GM19351 (cell line): Measurements from ENCODE around the gene CSNK1D.

Source experiments
- ATAC-seq: cut with Tn5 transposase; IDR thresholded peaks from one replicate; pipeline ENCODE4 v1.9.1; 2021; ENCODE audit warnings: mild to moderate bottlenecking, moderate library complexity; ENCODE audit not compliant: unreplicated experiment

CSNK1D gene

DNA sequence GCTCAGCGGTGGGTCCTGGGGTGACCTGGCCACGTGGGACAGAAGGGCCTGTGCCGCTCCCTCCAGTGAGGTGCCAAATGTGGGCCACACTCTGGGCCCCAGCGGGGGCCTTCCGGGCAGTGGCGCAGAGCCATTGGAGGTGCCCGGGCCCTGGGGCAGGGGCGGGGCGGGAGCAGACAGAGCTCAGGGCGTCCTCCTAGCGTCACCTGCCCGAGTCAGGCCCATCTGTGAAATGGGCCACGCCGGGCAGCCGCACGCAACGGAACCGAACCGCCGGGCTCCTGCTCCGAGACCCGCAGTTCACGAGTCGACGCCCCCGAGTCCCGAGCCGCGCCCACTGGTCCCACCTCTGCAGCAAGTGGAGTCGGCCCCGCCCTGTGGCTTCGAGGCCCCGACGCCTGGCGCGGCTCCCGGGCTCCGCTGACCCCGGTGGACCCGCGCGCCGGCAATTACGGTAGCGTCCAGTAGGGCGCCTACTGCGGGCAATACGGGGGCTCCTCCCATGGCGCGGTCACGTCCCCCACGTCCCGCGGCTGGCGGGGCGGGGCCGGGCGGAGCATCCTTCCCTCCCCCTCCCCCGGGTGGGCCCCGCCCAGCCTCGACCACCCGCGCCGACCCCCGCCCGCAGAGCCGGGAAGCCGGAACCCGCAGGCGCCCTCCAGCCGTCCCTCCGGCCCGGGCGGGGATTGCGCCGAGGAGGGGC, 42.7 kb downstream of the CSNK1D start:
- peak; percentile 43 for ATAC-seq

DNA sequence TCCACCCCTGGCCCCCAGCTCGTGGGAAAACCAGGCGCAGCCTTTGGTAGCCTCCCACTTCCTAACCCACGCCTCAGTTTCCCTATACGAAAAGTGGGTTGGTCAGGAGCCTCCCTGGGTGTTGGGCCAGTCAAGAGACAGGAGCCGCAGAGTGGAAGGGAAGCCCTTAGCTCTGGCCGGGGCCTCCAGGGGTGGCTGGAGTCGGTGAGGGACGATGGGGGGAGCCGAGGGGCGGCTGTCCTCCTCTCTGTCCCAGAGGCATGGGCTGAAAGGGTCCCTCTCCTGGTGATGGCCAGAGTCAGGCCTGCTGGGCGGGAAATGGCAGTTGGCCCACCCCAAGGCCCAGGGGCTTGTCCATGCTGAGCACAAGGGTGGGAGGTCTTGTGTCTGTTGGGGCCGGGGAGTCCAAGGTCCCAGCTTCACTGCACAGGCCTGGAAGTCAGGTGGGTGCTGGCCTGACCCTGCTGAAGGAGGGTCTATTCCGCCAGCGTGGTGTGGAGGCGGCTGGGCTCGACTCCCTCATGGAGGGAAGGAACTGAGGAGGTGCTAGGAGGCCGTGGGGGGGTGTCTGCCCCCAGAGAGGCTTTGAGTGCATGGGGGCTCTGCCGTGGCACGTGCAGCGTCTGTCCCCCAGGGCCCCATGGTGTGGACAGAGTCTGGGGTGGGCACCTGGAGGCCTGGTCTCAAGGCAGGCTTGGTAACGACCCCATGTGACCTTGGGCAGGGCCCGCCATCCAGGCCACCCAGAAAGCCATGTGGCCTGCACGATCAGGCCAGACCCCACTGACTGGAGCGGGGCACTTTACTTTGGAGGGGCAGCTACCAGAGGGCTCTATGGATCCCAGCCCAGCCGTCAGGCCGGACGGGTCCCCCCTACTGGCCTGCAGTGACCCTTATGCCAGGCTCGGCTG, 43.5 kb downstream of the CSNK1D start:
- ATAC-seq: no peak

DNA sequence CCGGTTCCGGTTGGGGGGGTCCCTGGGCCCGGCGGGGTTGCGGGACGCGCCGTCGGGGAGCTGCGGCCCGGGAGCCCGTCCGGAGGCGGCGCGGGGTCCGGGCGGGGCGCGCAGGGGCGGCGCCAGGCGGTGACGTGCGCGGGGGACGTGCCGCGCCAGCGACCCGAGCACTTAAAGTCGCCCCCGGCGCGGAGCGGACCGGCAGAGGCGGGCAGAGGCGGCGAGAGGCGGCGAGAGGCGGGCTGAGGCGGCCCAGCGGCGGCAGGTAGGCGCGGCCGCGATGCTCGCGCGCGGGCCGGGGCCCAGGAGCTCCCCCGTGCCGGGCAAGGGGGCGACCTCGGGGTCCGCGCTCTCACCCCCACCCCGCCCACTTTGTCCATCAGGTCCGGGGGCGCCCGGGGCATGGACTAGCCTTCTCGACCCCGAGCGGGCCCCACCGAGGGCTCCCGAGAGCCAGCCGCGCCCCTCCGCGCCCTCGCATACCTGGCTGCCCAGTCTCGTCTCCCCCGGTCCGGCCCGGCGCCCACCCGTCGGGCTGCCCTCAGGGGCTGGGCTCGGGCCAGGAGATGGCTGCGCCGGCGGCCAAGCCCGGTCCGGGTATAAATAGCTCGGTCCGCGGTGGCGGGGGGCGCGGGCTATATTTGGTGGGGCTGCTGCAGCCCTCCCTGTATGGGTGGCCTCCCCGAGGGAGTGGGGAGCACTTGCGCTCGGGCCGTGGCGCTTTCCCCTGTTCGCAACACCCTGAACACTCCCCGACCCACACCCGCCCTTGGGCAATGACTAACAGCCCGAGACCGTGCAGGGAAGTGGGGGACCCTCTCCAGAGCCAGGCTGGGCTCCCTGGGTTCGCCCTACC, 44.4 kb downstream of the CSNK1D start, which contains the start of gene SLC16A3:
Gene SLC16A3, plus strand, starts transcription at position 201 of the 856 bp plus-strand sequence. CDS start 6,967 bp downstream, outside the sequence.
- peak; percentile 52 for ATAC-seq

DNA sequence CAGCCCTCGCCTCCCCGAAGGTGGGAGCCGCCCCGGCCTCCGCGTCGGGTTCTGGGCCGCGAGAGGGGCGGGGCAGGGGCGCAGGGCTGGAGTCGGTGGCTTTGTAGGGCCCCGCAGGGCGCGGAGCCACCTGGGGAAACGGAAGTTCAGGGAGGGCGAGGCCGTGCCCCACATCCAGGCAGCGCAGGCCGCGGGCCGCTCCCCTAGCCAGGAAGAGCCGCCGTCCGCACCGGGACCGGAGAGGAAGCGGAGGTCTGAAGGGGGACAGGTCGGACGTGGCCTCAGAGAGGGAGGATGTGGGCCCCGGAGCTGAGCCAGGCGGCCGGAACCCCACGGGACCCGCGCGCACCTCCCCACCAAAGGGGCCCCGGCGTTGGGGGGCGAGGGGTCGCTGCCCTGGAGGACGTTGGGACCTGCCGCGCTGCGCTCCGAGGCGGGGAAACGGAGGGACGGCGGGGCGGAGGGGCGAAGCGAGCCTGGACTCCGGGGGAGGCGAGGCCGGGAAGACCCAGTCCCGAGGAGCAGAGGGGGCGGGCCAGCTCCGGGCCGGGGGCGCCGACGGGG, 45.1 kb downstream of the CSNK1D start:
- ATAC-seq: no peak

DNA sequence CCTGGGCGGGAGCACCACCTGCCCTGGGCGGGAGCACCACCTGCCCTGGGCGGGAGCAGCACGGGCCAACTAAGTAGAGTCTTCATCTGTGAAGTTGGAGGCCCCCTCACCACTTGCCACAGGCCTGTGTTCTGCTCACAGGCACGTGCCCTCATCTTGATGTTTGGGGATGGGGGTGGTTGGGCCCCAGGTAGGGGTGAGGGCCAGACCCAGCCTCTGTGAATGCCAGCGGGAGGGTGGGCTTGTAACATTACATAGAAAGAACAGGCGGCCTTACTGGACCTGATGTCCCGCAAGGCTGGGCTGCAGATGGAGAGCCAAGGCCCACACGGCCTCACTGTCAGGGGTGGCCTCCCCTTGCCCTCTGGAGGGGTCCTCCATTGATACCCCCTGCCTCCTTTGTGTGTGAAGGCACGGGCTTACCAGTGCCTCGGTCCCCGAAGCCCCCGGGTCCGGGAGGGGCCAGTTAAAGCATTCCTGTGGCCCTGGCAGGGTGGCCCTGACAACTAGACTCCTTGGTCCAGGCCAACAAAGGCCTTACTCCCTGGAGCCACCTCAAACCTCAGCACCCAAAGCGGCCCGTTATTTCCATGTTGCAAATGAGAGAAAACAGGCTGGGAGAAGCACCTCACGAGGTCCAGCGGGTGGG, 45.7 kb downstream of the CSNK1D start:
- no peak for ATAC-seq

DNA sequence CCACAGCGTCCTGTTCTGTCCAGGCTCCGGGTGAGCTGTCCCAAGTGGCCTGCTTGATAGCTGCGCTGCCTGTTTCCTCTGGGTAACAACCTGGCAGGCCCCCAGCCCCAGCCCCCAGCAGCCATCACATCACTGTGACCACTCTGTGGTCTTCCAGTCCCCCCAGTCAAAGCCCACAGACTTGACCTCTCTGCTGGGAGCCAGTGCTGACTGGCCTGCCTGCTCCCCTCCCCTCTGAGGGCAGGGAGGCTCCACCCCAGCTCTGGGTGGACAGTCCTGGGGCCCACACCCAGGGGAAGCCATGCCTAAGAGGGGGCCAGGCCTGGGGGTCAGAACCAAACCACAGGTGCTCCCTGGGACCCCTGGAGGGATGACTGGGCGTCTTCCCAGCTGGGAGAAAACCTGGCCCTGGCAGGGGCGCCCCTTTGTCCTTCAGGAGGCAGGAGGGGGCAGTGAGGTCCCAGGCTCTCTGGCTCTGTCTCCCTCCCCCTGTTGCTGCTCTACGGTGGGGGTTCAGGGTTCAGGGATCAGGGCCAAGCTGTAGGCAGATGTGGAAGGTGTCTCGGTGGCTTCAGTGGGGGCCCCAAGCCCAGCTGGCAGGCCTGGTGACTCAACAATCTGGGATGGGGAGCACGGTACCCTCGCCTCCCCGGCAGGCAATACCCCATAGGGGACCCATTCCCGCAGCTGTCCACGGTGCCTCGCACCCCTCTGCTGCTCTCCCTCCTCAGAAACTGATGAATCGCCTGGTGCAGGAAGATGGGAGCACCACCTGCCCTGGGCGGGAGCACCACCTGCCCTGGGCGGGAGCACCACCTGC, 46.5 kb downstream of the CSNK1D start:
- no peak for ATAC-seq

DNA sequence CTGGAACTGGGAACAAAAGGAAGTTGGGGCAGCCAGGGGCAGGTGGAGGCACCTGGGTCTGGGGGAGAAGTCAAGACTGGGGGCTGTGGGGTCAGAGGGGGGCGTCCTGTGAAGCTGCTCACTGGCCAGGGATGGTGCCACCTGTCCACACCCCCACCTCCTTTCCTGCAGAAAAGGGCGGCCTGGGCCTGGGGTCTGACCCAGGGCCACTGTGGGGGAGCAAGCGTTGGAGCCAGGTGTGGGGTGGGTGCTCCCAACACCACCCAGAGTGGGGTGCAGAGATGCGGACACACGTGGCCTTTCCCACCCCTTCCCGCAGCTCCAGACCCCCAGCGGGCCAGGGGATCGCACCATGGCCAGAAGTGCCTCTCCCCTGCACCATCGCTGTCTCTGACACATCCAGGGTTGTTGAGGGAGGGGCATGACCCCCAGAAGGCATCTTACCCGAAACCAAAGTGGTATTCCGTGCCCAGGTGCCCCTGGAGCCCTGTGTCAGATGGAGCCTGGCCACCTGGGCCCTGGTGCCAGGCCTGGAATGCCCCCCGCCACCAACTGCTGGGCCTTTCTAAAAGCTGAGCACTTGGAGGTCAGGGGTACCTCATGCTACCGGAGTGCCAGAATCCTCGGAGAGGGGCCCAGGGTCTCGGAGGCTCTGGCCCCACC, 47.2 kb downstream of the CSNK1D start:
- no peak for ATAC-seq

DNA sequence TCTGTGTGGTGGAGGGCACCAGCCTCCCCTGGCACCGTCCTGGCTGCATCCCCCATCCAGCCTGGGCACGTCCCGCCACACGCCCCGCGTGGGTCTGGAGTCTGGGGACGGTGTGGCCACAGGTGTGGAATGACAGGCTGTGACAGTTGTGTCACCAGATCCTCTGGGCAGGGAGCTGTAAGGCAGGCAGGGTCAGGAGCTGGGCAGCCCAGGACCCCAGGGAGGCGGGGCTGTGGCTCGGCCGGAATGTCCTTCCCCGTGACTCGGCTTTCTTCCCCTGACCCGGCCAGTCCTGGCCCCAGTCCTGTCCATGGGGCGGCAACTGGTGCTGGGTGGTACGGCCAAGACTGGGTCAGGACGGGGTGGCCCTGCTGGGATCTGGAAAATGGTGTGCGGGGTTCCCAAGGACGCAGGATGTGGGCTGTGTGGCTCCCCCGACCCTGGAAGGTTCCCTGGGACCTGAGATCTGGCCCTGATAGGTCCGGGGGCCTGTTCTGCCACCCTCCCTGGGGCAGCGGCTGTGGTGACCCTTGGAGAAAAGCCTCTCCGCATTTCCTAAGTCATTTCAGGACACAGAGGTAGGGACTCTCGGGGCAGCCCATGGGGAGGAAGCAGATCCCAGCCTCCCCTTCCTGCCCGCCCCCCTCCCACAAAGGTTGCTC, 48.0 kb downstream of the CSNK1D start:
- ATAC-seq: no peak

DNA sequence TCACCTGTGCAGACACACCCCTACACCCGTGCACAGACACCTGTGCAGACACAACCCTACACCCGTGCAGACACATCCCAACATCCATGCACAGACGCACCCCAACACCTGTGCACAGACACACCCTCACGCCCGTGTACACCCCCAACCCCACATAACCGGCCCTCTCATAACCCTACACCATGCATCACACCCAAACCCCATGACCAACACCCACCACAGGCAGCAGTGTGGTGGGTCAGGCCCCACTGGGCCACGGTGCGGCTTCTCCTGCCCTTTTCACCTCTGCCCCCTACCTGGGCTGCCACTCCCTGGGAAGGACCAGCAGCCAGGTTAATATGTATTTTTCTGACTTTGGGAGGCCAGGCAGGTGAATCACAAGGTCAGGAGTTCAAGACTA, 48.8 kb downstream of the CSNK1D start:
- ATAC-seq: no peak

DNA sequence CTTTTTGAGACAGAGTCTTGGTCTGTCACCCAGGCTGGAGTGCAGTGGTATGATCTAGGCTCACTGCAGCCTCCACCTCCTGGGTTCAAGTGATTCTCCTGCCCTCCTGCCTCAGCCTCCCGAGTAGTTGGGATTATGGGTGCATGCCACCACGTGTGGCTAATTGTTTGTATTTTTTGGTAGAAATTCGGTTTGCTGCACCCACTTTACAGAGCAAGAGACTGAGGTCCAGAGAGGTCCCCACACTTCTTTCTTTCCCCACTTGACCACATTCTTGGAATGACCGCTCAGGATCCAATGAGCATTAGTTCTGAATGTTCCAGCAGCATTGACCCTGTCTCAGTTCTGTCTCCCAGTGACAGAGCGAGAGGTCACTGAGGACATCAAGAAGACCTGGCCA, 50.0 kb downstream of the CSNK1D start:
- ATAC-seq: no peak

DNA sequence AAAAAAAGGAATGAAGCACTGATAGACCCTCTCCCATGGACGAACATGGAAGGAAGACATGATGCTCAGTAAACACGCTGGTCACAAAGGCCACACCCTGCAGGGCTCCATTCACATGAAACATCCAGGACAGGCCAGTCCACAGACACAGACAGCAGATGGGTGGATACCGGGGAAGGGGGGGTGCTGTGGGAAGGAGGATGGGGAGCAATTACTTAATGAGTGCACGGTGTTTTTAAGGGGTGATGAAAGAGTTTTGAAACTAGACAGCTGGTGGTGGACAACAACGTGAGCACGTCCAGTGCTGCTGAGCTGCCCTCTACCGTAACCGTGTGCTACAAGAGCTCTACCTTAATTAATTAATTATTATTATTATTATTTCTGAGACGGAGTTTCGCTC, 50.7 kb downstream of the CSNK1D start:
- ATAC-seq: no peak

DNA sequence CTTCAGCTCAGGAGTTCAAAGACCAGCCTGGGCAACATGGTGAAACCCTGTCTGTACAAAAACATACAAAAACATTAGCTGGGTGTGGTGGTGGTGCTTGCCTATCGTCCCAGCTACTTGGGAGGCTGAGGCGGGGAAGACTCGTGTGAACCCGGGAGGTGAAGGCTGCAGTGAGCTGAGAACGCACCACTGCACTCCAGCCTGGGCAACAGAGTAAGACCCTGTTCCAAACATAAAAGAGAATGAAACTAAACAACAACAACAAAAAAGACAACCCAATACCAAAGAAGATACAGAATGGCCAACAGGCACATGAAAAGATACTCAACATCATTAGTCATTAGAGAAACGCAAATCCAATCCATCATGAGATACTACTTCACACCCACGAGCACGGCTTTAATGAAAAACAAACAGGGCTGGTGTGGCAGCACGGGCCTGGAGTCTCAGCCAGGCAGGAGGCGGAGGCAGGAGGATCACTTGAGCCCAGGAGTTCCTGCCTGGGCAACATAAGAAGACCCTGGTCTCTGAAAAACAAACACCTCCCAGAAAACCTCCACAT, 52.1 kb downstream of the CSNK1D start:
- ATAC-seq: no peak

DNA sequence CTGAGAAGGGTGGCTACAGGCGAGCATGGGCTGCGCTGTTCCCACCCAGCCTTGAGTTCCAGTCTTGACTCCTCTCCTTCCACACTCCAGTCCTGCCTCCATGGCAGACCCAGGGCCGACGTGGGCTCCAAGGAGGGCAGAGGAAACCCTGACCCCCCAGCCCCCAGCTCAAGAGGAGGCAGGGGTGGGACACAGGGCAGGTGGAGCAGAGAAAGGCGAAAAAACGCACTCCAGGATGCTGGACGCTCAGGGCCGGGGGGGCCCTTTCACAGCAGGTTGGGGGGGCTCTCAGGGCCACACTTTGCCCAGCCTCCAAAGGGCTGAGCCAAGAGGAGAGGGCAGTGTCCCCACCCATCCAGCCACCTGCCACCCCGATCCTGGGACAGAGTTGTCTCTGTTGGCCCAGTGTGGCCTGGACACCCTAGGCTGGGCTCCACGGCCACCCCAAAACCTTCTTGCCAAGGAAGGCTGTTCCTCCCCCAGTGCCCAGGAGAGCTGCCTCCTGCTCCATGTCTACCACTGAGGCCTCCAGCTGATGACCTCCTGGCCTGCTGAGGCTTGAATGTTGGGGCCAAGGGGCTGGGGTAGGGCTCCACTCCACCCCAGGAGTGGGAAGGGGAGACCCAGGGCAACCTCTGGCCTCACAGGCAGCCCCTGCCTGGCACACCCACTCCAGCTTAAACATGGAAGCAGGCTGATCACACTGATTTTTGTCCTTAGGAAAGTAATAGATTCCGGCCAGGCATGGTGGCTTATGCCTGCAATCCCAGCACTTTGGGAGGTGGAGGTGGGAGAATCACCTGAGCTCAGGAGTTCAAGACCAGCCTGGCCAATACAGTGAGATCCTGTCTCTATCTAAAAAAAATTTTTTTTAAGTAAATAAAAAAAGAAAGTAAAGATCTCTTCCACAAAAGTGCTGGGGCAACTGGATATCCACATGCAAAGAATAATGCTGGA, 53.5 kb downstream of the CSNK1D start:
- ATAC-seq: no peak

DNA sequence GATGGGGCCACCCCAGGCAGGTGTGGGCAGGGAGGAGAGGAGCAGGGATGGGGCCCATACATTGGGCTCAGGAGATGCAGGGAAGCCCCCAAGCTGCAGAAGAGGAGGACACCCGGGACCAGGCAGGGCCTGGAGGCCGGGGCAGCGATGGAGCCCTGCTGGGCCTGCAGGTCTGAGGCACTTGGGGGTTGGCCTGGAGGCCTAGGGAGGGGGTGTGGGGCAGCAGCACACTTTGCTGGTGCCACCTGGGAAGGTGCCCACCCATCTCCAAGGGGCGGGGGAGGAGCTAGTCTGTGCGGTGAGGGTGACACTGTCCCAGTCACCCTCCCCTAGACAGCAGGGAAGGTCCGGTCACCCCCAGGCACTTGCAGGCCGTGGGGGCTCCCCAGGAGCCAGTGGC, 54.4 kb downstream of the CSNK1D start:
- ATAC-seq: no peak

DNA sequence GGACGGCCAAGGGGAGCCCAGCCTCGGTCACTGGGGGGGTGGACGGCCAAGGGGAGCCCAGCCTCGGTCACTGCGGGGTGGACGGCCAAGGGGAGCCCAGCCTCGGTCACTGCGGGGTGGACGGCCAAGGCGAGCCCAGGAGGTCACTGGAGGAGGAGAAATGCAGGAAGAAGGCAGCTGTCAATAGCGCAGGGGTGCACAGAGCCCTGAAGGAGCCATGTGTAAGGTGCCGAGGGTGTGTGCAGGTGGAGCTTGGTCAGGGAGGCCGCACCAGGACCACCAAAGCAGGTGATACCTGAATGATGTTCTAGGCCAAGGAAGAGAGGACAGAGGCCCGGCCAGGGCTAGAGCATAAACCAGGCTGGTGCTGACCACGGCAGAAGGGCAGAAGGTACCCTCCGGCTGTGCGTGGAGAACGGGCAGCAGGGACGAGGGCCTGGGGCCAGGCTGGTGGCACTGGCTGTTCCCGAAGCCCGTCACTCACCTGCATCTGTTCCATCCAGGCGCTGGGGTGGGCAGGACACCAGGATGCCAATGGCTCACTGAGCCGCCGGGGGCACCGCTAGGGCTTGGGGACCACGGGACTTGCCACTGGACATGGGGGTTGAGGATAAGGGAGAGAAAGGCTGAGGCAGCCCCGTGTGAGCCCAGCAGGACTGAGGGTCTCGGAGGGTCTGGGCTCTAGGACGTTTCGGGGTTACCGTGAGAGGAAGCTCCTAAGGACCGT, 55.0 kb downstream of the CSNK1D start:
- ATAC-seq: no peak

DNA sequence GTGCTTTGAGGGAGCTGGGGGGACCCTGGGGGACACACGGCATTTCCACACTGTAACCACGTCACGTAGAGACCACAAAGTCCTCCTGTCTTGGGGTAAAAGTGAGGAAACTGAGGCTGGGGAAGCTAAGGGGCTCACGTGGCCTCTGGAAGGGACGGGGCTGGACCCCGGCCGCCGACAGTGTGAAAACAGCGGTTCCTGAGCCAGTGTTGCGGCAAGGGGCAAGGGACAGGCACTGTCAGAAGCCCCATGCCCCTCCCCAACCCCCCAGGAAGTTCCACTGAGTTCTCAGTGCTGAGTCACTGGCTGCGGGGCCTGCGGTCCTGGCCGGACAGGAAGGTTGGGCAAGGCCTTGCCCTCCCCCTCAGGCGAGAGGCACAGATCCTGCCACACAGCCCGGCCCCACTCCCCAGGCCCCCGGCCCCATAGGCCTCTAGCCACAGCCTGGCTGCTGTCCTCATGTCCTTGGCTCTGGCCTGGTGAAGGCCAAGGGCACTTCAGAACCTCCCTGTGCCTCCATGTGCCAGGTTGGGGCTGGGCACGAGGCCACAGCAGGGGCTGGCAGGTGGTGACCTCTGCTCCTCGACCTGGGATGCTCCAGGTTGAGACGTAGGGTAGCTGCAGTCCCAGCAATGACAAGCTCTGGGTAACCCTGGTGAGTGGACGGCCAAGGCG, 55.8 kb downstream of the CSNK1D start:
- no peak for ATAC-seq
